Measurements from ENCODE around the gene OCA2. TPM values are rescaled to one million over a fixed set of nuclear protein-coding genes. Genes with fewer than 3 reads are reported as not detected.
"Not testable (repeated sequence)": the region's sequence is repeated elsewhere in the genome, so short reads cannot be mapped to it uniquely, and the experiment has no call there.

The OCA2 gene
- total RNA-seq, 2 experiments from 2014 or later: not detected

DNA sequence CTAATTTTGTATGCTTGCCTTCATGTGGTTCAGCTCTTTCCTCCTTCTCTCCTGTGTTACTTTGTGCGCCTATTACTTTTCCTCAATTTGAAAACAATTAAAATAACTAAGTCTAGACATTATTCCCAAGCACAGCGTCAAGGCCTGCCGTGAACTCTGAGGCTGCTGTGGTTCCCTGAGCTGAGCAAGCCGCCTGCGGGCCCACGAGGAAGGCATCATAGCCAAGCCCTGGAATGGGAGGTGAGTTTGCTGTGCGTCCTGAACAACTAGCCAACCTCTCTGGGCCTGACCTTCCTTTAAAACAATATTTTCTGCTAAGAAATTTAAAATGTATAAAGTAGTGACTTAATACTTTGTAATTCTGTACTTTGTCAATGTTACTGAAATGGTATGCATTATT, 327.2 kb downstream of the OCA2 start:
- Mint-ChIP-seq H3K27me3 (no peaks in the 10 kb centered on the region), H3K4me1 (no peaks in the 10 kb centered on the region), H3K27ac (no peak overlapping the region), H3K36me3 (ENCODE audit: low read depth) (no peaks in the 10 kb centered on the region), H3K4me3 (no peak overlapping the region), H3K9me3 (peaks cover 14% of the 10 kb centered on the region)
- CTCF ChIA-PET: no interaction called here
- DNase-seq: no peak
- POLR2A ChIA-PET: no interaction called here

DNA sequence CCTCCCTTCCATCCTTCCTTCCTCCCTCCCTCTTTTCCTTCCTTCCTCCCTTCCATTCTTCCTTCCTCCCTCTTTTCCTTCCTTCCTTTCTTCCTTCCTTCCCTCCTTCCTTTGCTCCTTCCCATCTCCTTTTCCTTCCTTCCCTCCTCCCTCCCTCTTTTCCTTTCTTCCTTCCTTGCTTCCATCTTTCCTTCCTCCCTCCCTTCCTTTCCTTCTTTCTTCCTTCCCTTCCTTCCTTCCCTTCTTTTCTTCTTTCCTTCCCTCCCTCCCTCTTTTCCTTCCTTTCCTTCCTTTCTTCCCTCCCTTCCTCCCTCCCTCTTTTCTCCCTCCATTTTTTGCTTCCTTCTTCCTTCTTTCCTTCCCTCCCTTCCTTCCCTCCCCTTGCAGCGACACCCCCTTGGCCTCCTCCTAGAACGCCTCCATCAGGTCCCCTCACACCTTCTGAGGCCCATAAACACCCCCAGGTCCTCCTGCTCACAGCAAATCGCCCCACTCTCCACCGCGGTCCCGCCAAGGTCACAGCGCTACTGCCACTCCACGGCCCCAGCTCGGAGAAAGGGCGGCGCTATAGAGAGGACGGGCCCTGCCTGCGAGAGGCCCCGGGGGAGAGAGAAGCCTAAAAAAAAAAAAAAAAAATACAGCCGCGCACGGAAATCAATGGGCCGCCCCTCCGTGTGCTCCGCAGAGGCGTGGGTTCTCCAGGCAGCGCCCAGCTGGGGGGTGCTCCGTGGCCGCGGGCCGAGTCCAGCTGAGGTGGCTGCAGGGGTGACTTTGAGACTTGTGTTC, 328.2 kb downstream of the OCA2 start:
- Mint-ChIP-seq H3K9me3 (peaks cover 11% of the 10 kb centered on the region), H3K4me3 (no peak overlapping the region), H3K27ac (no peak overlapping the region), H3K36me3 (ENCODE audit: low read depth) (no peaks in the 10 kb centered on the region), H3K4me1 (no peaks in the 10 kb centered on the region), H3K27me3 (no peaks in the 10 kb centered on the region)
- POLR2A ChIA-PET: no interaction called here
- CTCF ChIA-PET: no interaction called here
- no peak for DNase-seq

DNA sequence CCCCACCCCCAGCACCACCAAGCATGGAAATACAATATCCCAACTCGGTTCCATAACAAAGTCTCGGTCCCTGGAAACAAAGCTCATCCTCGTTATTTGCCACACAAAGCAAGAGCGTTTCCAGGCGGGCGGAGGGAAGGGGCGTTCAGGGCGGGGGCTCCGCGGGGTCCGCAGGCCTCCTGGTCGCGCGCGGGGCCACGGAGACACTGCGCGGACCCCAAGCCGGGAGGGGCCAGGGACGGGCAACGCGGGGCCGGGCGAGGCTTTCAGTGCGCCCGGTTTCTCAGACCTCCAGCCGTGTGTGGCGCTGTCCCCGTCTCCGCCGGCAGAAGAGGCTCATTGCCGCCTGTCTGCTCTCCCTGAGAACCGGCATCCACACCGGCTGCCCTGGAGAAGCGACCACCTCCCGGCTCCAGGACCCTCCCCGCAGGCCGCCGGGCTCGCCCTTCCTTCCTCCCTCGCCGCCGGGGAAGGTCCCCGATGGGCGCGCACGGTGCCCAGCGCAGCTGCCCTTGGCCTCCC, 329.0 kb downstream of the OCA2 start:
- CTCF ChIA-PET: no interaction called here
- Mint-ChIP-seq H3K36me3 (ENCODE audit: low read depth) (no peaks in the 10 kb centered on the region), H3K27me3 (no peaks in the 10 kb centered on the region), H3K27ac (no peak overlapping the region), H3K4me1 (no peaks in the 10 kb centered on the region), H3K4me3 (no peak overlapping the region), H3K9me3 (peaks cover 13% of the 10 kb centered on the region)
- no peak for DNase-seq
- POLR2A ChIA-PET: no interaction called here

GRCh38 chr15:27769652-27770051, 329.5 kb downstream of the OCA2 start:
- no peak overlapping the region for H3K27ac Mint-ChIP-seq
- no peaks in the 10 kb centered on the region for H3K4me1 Mint-ChIP-seq
- no peak overlapping the region for H3K4me3 Mint-ChIP-seq
- POLR2A ChIA-PET: no interaction called here
- H3K27me3 Mint-ChIP-seq: no peaks in the 10 kb centered on the region
- DNase-seq: no peak
- peaks cover 13% of the 10 kb centered on the region for H3K9me3 Mint-ChIP-seq
- H3K36me3 Mint-ChIP-seq (ENCODE audit: low read depth): no peaks in the 10 kb centered on the region
- CTCF ChIA-PET: no interaction called here

DNA sequence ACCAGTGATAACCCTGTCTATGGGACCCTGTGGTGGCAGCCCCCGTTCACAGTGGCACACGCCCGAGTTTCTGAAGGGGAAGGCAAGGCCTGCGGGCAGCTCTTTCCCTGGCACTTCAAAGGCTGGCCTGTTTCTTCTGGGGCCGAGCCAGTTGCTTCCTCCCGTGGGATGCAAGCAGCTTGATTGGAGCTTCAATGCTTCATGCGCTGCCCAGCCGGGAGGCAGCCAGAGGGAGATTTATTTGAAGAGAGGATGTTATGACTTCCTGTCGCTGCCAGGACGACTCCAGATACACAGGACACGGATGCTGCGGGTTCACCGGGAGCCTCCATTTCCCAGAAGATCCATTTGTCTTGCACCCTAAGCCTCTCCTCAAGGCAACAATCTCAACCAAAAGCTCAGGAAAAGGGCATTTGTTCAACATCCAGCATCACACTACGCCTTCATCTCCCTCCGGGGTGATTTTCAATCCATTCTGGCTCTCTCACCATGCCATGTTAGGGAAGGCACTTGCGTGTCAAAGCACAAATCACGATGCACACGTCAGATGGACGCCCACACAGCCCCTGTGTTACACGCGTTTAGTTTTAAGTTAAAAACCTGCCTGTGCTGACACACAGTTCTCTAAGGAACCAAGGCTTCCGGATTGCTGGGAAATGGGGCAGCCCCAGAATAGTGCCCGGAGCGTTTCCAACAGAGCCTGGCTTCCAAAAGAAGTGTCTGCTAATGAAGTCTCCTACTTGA, 330.2 kb downstream of the OCA2 start:
- Mint-ChIP-seq H3K9me3 (peaks cover 13% of the 10 kb centered on the region), H3K4me1 (no peaks in the 10 kb centered on the region), H3K27ac (no peak overlapping the region), H3K4me3 (no peak overlapping the region), H3K27me3 (no peaks in the 10 kb centered on the region), H3K36me3 (ENCODE audit: low read depth) (no peaks in the 10 kb centered on the region)
- ChIA-PET POLR2A (no interaction called here), CTCF (no interaction called here)
- DNase-seq: no peak

DNA sequence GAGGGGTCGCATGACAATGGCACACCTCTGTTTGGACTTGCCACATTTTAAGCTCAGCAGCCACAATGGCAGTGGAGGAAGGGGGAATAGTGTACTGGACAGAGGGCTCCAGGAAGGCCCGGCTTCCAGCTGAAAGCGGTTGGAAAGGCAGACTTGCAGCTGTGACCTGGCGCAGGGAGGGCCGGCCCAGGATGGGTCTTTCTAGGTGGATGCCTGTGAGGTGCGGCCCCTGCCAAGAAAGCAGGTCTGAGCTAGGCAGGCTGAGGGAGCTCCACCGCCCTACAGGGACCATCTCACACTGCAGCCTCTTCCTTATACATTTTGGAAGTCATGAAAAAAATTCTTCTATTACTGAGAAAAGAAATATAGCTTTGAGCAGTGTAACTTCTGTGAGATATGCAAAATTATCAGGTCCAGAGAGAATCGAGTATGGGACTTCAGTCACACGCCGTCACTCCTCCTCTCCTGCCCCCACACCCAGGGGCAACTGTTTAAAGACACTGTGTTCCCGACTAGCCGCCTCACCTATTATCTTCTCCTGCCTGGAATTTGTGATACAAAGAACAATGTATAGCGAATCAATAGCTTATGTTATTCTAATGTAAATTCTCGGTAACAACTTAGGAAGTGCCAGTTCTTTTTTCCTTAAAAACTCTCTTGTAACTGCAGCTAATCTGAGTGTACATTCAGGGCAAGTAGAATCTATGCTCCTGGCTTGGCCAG, 331.0 kb downstream of the OCA2 start:
- Mint-ChIP-seq H3K27me3 (no peaks in the 10 kb centered on the region), H3K4me1 (no peaks in the 10 kb centered on the region), H3K4me3 (no peak overlapping the region), H3K9me3 (peaks cover 13% of the 10 kb centered on the region), H3K27ac (no peak overlapping the region), H3K36me3 (ENCODE audit: low read depth) (no peaks in the 10 kb centered on the region)
- no peak for DNase-seq
- CTCF ChIA-PET: no interaction called here
- POLR2A ChIA-PET: no interaction called here

DNA sequence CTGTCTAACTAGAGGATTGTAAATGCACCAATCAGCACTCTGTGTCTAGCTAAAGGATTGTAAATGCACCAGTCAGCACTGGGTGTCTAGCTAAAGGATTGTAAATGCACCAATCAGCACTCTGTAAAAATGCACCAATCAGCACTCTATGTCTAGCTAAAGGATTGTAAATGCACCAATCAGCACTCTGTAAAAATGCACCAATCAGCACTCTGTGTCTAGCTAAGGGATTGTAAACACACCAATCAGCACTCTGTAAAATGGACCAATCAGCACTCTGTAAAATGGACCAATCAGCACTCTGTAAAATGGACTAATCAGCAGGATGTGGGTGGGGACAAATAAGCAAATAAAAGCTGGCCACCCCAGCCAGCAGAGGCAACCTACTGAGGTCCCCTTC, 331.7 kb downstream of the OCA2 start:
- H3K4me1 Mint-ChIP-seq; H3K36me3 Mint-ChIP-seq (ENCODE audit: low read depth); H3K27me3 Mint-ChIP-seq; H3K27ac Mint-ChIP-seq; DNase-seq; CTCF ChIA-PET; H3K4me3 Mint-ChIP-seq; POLR2A ChIA-PET: not testable (repeated sequence)
- H3K9me3 Mint-ChIP-seq: peaks cover 13% of the 10 kb centered on the region

DNA sequence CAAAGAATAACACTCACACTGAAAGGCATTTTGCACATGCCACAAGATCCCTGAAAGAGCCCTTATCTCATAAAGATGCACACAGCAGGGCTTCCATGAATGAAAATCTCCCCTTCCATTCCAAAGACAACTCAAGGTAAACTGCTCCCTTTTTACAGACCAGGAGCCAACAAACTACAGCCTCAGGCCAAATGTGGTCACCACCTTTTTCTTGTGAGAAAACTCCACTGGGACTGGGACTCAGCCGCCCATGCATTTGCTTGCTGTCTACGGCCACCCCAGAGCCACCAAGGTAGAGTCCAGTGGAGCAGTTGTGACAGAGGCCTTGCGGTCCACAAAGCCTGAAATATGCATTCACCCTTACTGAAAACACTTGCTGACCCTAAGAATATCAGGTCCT, 334.8 kb downstream of the OCA2 start:
- Mint-ChIP-seq H3K27me3 (no peaks in the 10 kb centered on the region), H3K36me3 (ENCODE audit: low read depth) (no peaks in the 10 kb centered on the region), H3K9me3 (peaks cover 10% of the 10 kb centered on the region), H3K4me1 (no peaks in the 10 kb centered on the region), H3K27ac (no peak overlapping the region), H3K4me3 (no peak overlapping the region)
- no peak for DNase-seq
- POLR2A ChIA-PET: no interaction called here
- CTCF ChIA-PET: no interaction called here

GRCh38 chr15:27763514-27763913, 335.6 kb downstream of the OCA2 start:
- ChIA-PET CTCF (no interaction called here), POLR2A (no interaction called here)
- no peak overlapping the region for H3K27ac Mint-ChIP-seq
- H3K36me3 Mint-ChIP-seq (ENCODE audit: low read depth): no peaks in the 10 kb centered on the region
- peaks cover 10% of the 10 kb centered on the region for H3K9me3 Mint-ChIP-seq
- H3K27me3 Mint-ChIP-seq: no peaks in the 10 kb centered on the region
- H3K4me3 Mint-ChIP-seq: no peak overlapping the region
- H3K4me1 Mint-ChIP-seq: no peaks in the 10 kb centered on the region
- no peak for DNase-seq

- Mint-ChIP-seq H3K27me3 (no peaks in the 10 kb centered on the region), H3K9me3 (peaks cover 6% of the 10 kb centered on the region), H3K4me3 (no peak overlapping the region), H3K36me3 (ENCODE audit: low read depth) (no peaks in the 10 kb centered on the region), H3K4me1 (no peaks in the 10 kb centered on the region), H3K27ac (no peak overlapping the region)
- ChIA-PET CTCF (no interaction called here), POLR2A (no interaction called here)
- no peak for DNase-seq
These were observed 336.6 kb downstream of the OCA2 start for GRCh38 chr15:27762471-27762870.

DNA sequence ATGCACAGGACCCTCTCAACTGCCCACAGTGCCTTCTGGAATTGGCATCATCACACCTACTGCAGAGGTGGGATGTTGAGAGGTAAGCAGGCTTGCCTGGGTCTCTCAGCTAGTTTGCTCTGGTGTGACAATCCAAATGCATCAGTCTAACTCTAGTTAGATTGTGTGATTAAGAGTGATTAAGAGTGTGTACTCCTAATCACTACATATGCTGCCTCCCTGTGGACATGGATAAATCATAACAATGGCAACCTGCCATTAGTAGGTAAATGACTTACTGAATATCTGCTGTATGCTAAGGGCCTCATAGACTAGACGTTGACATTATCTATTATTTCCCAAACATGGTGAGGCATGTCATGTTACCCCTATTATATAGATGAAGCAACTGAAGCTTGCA, 342.1 kb downstream of the OCA2 start:
- Mint-ChIP-seq H3K4me3 (no peak overlapping the region), H3K27ac (no peak overlapping the region), H3K27me3 (no peaks in the 10 kb centered on the region), H3K9me3 (no peaks in the 10 kb centered on the region), H3K4me1 (no peaks in the 10 kb centered on the region), H3K36me3 (ENCODE audit: low read depth) (no peaks in the 10 kb centered on the region)
- CTCF ChIA-PET: no interaction called here
- no peak for DNase-seq
- POLR2A ChIA-PET: no interaction called here

DNA sequence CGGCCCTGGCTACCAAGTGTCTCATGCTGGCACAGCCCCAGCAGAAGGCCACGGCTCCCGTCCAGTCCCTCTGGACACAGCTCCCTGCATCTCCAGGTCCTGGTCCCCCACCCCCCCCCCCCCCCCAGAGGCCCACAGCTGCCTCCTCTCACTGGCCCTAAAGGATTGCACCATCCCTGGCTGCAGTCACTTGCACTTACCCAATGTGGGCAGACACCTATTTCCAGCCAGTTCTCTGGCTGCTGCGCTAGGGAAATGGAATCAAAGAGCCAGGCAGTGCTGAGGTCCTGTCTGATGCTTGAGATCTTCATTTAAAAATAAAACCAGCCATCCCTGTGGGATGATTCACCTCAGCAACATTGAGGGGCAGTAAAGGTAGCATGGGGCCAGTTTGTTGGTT, 346.4 kb downstream of the OCA2 start:
- CTCF ChIA-PET: no interaction called here
- Mint-ChIP-seq H3K4me3 (no peak overlapping the region), H3K4me1 (no peaks in the 10 kb centered on the region), H3K27ac (no peak overlapping the region), H3K27me3 (no peaks in the 10 kb centered on the region), H3K36me3 (ENCODE audit: low read depth) (no peaks in the 10 kb centered on the region), H3K9me3 (peaks cover 2% of the 10 kb centered on the region)
- no peak for DNase-seq
- POLR2A ChIA-PET: no interaction called here

DNA sequence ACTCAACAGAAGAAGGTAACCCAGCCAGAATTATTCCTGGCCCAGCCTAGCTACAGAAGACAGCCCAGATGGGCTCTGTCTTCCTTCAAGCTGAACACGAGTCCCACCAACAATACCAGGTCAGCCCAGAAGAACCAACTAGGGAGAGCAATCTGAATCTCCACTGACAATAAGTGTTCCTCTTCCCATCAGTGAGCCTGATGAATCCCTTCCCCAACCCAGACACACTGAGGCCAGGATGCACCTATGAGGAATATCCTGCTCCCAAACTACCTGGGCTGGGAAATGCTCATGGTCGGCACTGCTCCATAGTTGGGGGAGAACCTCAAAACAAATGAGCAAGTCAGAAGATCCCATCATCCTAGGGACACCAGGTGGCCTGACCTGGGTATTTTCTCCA, 351.1 kb downstream of the OCA2 start:
- ChIA-PET POLR2A (no interaction called here), CTCF (no interaction called here)
- Mint-ChIP-seq H3K36me3 (ENCODE audit: low read depth) (no peaks in the 10 kb centered on the region), H3K27me3 (no peaks in the 10 kb centered on the region), H3K4me3 (no peak overlapping the region), H3K9me3 (peaks cover 7% of the 10 kb centered on the region), H3K4me1 (no peaks in the 10 kb centered on the region), H3K27ac (no peak overlapping the region)
- DNase-seq: no peak
